ENCODE results near the gene ZNF57.

DNA sequence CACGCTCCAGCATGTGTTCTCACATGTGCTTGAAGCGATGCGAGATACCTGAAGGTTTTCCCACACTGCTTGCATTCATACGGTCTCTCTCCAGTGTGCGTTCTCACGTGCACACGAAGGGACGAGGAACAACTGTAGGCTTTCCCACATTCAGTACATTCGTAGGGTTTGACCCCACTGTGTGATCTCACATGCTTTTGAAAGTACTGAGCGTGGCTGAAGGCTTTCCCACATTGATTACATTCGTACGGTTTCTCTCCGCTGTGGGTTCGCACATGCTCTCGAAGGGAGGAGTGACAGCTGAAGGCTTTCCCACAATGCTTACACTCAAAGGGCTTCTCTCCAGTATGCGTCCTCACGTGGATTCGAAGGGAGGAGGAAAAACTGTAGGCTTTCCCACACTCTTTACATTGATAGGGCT is 32.8 kb downstream of the ZNF57 start:
- TF ChIP-seq POLR2A (IDR thresholded peaks at IDR 0.05; ENCODE audit: low read length) (no peak), GATA1 (IDR thresholded peaks at IDR 0.05; ENCODE audit: low read depth, low read length) (no peak)
